H1 (cell line): ENCODE data around the gene ZC3H7B. TPM values are rescaled to one million over a fixed set of nuclear protein-coding genes. Genes with fewer than 3 reads are reported as not detected.

Experiments
- CTCF ChIA-PET: fragments of 300-600 bp; sonication (Branson Sonifier 250); formaldehyde crosslinking; loops from one replicate; lab custom pipeline; 2021; ENCODE audit not compliant: partially characterized antibody; lab: Charles Lee
- POLR2A ChIA-PET: fragments of 300-600 bp; sonication (Branson Sonifier 250); formaldehyde crosslinking; loops from one replicate; lab custom pipeline; 2021; ENCODE audit warnings: inconsistent platforms; ENCODE audit not compliant: partially characterized antibody; lab: Charles Lee
- DNase-seq, 2 experiments: peaks; one replicate each; pipeline versions ENCODE4 v3.0.0 to v3.0.0-alpha.2; 2010 to 2022; ENCODE audit warnings: low spot score in 2 of 2, low read depth in 1 of 2, mixed read lengths in 1 of 2
- FAIRE-seq: peaks from 2 replicates; lab custom pipeline; 2011; peaks lifted over from hg19 to GRCh38; lab: Jason Lieb, UNC
- H2AFZ ChIP-seq: 2 replicates; pipeline ENCODE4 v1.8.1; 2012; ENCODE audit warnings: low read length, inconsistent platforms
- H2AK5ac ChIP-seq: 2 replicates; pipeline ENCODE4 v1.6.1; 2013; ENCODE audit warnings: low read depth, low read length
- H2BK120ac ChIP-seq: replicated peaks from 2 replicates; pipeline ENCODE3; 2013; ENCODE audit warnings: low read depth, low read length, inconsistent platforms
- H2BK12ac ChIP-seq: 2 replicates; pipeline ENCODE4 v1.6.1; 2013; ENCODE audit warnings: low read depth, low read length
- H2BK15ac ChIP-seq: 2 replicates; pipeline ENCODE4 v1.6.1; 2013; ENCODE audit warnings: low read length
- H2BK20ac ChIP-seq: 2 replicates; pipeline ENCODE4 v1.6.1; 2013; ENCODE audit warnings: low read length
- H2BK5ac ChIP-seq: 2 replicates; pipeline ENCODE4 v1.6.1; 2013; ENCODE audit warnings: low read depth, low read length
- H3K14ac ChIP-seq: 2 replicates; pipeline ENCODE4 v1.6.1; 2013; ENCODE audit warnings: inconsistent platforms; ENCODE audit not compliant: insufficient read length
- H3K18ac ChIP-seq: 2 replicates; pipeline ENCODE4 v1.6.1; 2013; ENCODE audit warnings: low read length; ENCODE audit errors: extremely low read depth
- H3K23ac ChIP-seq: 2 replicates; pipeline ENCODE4 v1.6.1; 2013; ENCODE audit warnings: inconsistent platforms; ENCODE audit not compliant: insufficient read length
- H3K23me2 ChIP-seq: 2 replicates; pipeline ENCODE4 v1.6.1; 2013; ENCODE audit warnings: low read depth, low read length
- H3K27ac ChIP-seq: 2 replicates; pipeline ENCODE4 v1.6.1; 2011; ENCODE audit warnings: low read depth, low read length, inconsistent platforms
- H3K27me3 ChIP-seq, 4 experiments: replicated peaks in 1 of 4; 1 replicate in 1 of 4; 2 replicates in 3 of 4; pipeline versions ENCODE4 v1.6.1 to v1.8.1; 2011 to 2013; ENCODE audit warnings: low read length in 3 of 4, mild to moderate bottlenecking in 3 of 4, inconsistent platforms in 2 of 4, mixed read lengths in 2 of 4, moderate library complexity in 1 of 4; ENCODE audit not compliant: control insufficient read depth in 3 of 4, insufficient read depth in 3 of 4; ENCODE audit errors: extremely low read depth in 1 of 4
- H3K36me3 ChIP-seq, 4 experiments: 2 replicates each; pipeline versions ENCODE4 v1.6.1 to v1.8.1; 2011 to 2013; ENCODE audit warnings: mild to moderate bottlenecking in 4 of 4, low read length in 3 of 4, moderate library complexity in 2 of 4, control low read depth in 1 of 4, inconsistent platforms in 1 of 4; ENCODE audit not compliant: insufficient read depth in 4 of 4, control insufficient read depth in 2 of 4
- H3K4ac ChIP-seq: replicated peaks from 2 replicates; pipeline ENCODE3; 2013; ENCODE audit warnings: low read length, low read depth, mixed read lengths, inconsistent platforms; ENCODE audit not compliant: insufficient read length
- H3K4me1 ChIP-seq, 4 experiments: replicated peaks in 1 of 4; 1 replicate in 1 of 4; 2 replicates in 3 of 4; pipeline versions ENCODE4 v1.6.1 to v1.8.1; 2011 to 2013; ENCODE audit warnings: low read length in 3 of 4, inconsistent platforms in 2 of 4, mixed read lengths in 1 of 4; ENCODE audit not compliant: insufficient read depth in 4 of 4, control insufficient read depth in 3 of 4
- H3K4me2 ChIP-seq, 2 experiments: 2 replicates each; pipeline versions ENCODE4 v1.6.1 to v1.8.1; 2011 to 2013; ENCODE audit warnings: low read depth in 2 of 2, low read length in 2 of 2, control low read depth in 1 of 2, inconsistent platforms in 1 of 2, mild to moderate bottlenecking in 1 of 2; ENCODE audit not compliant: insufficient read depth in 1 of 2
- H3K4me3 ChIP-seq, 4 experiments: fragments of 200-600, 300-600 bp in 1 of 4; sonication (generic), shearing (Covaris generic), sonication (Bioruptor Twin) in 1 of 4; 2 replicates each; pipeline versions ENCODE4 v1.5.1 to v1.8.1; 2011 to 2016; ENCODE audit warnings: low read length in 4 of 4, low read depth in 3 of 4, control low read depth in 2 of 4, inconsistent platforms in 2 of 4, mild to moderate bottlenecking in 2 of 4, mixed read lengths in 1 of 4, moderate library complexity in 1 of 4; ENCODE audit not compliant: insufficient read depth in 2 of 4; ENCODE audit errors: extremely low read depth in 1 of 4
- H3K56ac ChIP-seq: replicated peaks from 2 replicates; pipeline ENCODE3; 2013; ENCODE audit warnings: low read depth, mild to moderate bottlenecking, mixed read lengths, low read length, inconsistent platforms; ENCODE audit not compliant: insufficient read length
- H3K79me1 ChIP-seq: 2 replicates; pipeline ENCODE4 v1.6.1; 2013; ENCODE audit warnings: low read depth, low read length, control low read depth
- H3K79me2 ChIP-seq, 2 experiments: 2 replicates each; pipeline versions ENCODE4 v1.6.1 to v1.8.1; 2012 to 2013; ENCODE audit warnings: low read length in 2 of 2, mild to moderate bottlenecking in 2 of 2, inconsistent platforms in 1 of 2; ENCODE audit not compliant: insufficient read depth in 2 of 2, control insufficient read depth in 1 of 2
- H3K9ac ChIP-seq, 4 experiments: replicated peaks in 1 of 4; 1 replicate in 1 of 4; 2 replicates in 3 of 4; pipeline versions ENCODE4 v1.6.1 to v1.8.1; 2011 to 2013; ENCODE audit warnings: low read depth in 3 of 4, low read length in 3 of 4, control low read depth in 2 of 4, mild to moderate bottlenecking in 2 of 4, moderate library complexity in 2 of 4, inconsistent platforms in 1 of 4; ENCODE audit errors: extremely low read depth in 1 of 4
- H3K9me3 ChIP-seq, 2 experiments: 2 replicates each; pipeline versions ENCODE4 v1.6.1 to v1.8.1; 2012 to 2013; ENCODE audit warnings: mild to moderate bottlenecking in 2 of 2, moderate library complexity in 2 of 2, control low read depth in 1 of 2, inconsistent platforms in 1 of 2, low read depth in 1 of 2, low read length in 1 of 2, mixed read lengths in 1 of 2; ENCODE audit not compliant: insufficient read depth in 2 of 2
- H4K20me1 ChIP-seq, 2 experiments: replicated peaks in 1 of 2; 2 replicates each; pipeline versions ENCODE3 to v1.8.1; 2011 to 2013; ENCODE audit warnings: inconsistent platforms in 2 of 2, low read length in 2 of 2, mild to moderate bottlenecking in 1 of 2; ENCODE audit not compliant: insufficient read depth in 2 of 2, control insufficient read depth in 1 of 2
- H4K5ac ChIP-seq: 2 replicates; pipeline ENCODE4 v1.6.1; 2013; ENCODE audit warnings: low read length, low read depth, mixed read lengths, inconsistent platforms; ENCODE audit not compliant: insufficient read length
- H4K8ac ChIP-seq: 2 replicates; pipeline ENCODE4 v1.8.0; 2013; ENCODE audit warnings: mild to moderate bottlenecking, moderate library complexity, low read length, inconsistent platforms; ENCODE audit not compliant: insufficient read depth; ENCODE audit errors: extremely low read depth
- H4K91ac ChIP-seq: replicated peaks from 2 replicates; pipeline ENCODE3; 2013; ENCODE audit warnings: low read length, mixed read lengths, inconsistent platforms; ENCODE audit not compliant: insufficient read length
- BACH1 ChIP-seq: IDR thresholded peaks from 2 replicates; pipeline ENCODE4 v1.6.1; 2012; ENCODE audit warnings: low read length, improper control_type of control experiment
- CHD2 ChIP-seq: IDR thresholded peaks from 2 replicates; pipeline ENCODE4 v1.6.1; 2012; ENCODE audit warnings: low read length, improper control_type of control experiment
- CTBP2 ChIP-seq: IDR thresholded peaks from 2 replicates; pipeline ENCODE4 v1.7.0; 2011; ENCODE audit warnings: borderline replicate concordance, mild to moderate bottlenecking, moderate library complexity, mixed read lengths, low read length; ENCODE audit not compliant: insufficient read depth, insufficient read length
- EP300 ChIP-seq, 2 experiments: IDR thresholded peaks; 1 replicate in 1 of 2; 2 replicates in 1 of 2; pipeline ENCODE4 v1.6.1; 2011 to 2012; ENCODE audit warnings: low read depth in 2 of 2, low read length in 2 of 2, mild to moderate bottlenecking in 2 of 2, borderline replicate concordance in 1 of 2, inconsistent platforms in 1 of 2, moderate library complexity in 1 of 2
- KDM4A ChIP-seq: IDR thresholded peaks from one replicate; pipeline ENCODE4 v1.7.1; 2012; ENCODE audit warnings: low read depth, mild to moderate bottlenecking, moderate library complexity, low read length, inconsistent platforms; ENCODE audit not compliant: severe bottlenecking
- POU5F1 ChIP-seq: IDR thresholded peaks from 2 replicates; pipeline ENCODE4 v1.6.1; 2011; ENCODE audit warnings: low read depth, mild to moderate bottlenecking, low read length, moderate library complexity
- RAD21 ChIP-seq, 2 experiments: IDR thresholded peaks in 1 of 2; conservative IDR thresholded peaks in 1 of 2; 2 replicates each; pipeline ENCODE4 v1.6.1; 2011; ENCODE audit warnings: low read depth in 2 of 2, low read length in 2 of 2, improper control_type of control experiment in 1 of 2, inconsistent platforms in 1 of 2, mild to moderate bottlenecking in 1 of 2, moderate library complexity in 1 of 2
- SRF ChIP-seq: IDR thresholded peaks from 2 replicates; pipeline ENCODE4 v1.6.1; 2011; ENCODE audit warnings: mild to moderate bottlenecking, low read depth, low read length, moderate library complexity
- TEAD4 ChIP-seq: IDR thresholded peaks from 2 replicates; pipeline ENCODE4 v1.6.1; 2012; ENCODE audit warnings: low read depth, low read length, inconsistent platforms, mixed read lengths
- WGBS, 2 experiments: shearing (Covaris generic) in 1 of 2; methylation state at CpG; one replicate each; pipeline versions ENCODE4 v1.1.6 to v1.1.7; 2013 to 2015; ENCODE audit warnings: low lambda C conversion rate in 2 of 2, mixed read lengths in 2 of 2, inconsistent platforms in 1 of 2, low coverage in 1 of 2, missing lambda C conversion rate in 1 of 2; ENCODE audit not compliant: insufficient replicate concordance in 2 of 2, insufficient coverage in 1 of 2, insufficient read length in 1 of 2; ENCODE audit errors: extremely low coverage in 1 of 2, missing lambda C conversion rate in 1 of 2; 5-methylcytosine and 5-hydroxymethylcytosine counted together
- polyA plus RNA-seq, 7 experiments: library from polyadenylated mRNA; depleted of rRNA in 3 of 7; stranded (reverse) in 5 of 7; unstranded in 2 of 7; fragments of >200 nt in 5 of 7; fragments of 200-250 nt in 2 of 7; gene quantifications; 1 replicate in 5 of 7; 2 replicates in 1 of 7; 4 replicates in 1 of 7; pipeline versions ENCODE4 v1.2.1 to v1.2.3, GENCODE V29; 2011 to 2013; ENCODE audit warnings: missing spikeins in 2 of 7, mixed read lengths in 2 of 7
- total RNA-seq: library from RNA; stranded (reverse); fragmentation: NEBNext Ultra II Directional; extraction: Animal tissue kit (Norgen Biotek cat#: 25700); gene quantifications from 2 replicates; pipeline ENCODE4 v1.2.1, GENCODE V29; 2021
- TF ChIP-seq, protein P1 (sequence below), 3 experiments: IDR thresholded peaks; 1 replicate in 2 of 3; 2 replicates in 1 of 3; pipeline versions ENCODE4 v1.5.1 to v1.6.1; 2011; ENCODE audit warnings: low read length in 3 of 3, mild to moderate bottlenecking in 3 of 3, inconsistent platforms in 2 of 3, low read depth in 1 of 3, moderate library complexity in 1 of 3; ENCODE audit not compliant: insufficient read depth in 1 of 3; ENCODE audit errors: control extremely low read depth in 1 of 3

Gene ZC3H7B
- total and polyA plus RNA-seq, 2 of the 8 experiments (the other 6 are each of a cell fraction or from before 2014, with no cell fraction given), result 35.5 to 78.6 TPM

- Histone ChIP-seq H3K36me3 (peaks cover 0 to 12% (median 1%) of the 10 kb centered on the region in 4 experiments; a peak in 5 of 8 replicates), H3K27ac (no peak overlapping the region), H3K23me2 (no peaks in the 10 kb centered on the region), H4K8ac (no peak overlapping the region), H3K4me3 (no peak overlapping the region), H2BK5ac (no peak overlapping the region), H3K9ac (no peak overlapping the region), H3K4me2 (no peak overlapping the region), H4K20me1 (no peaks in the 10 kb centered on the region), H3K56ac (no peak overlapping the region), H3K14ac (no peak overlapping the region), H3K9me3 (no peaks in the 10 kb centered on the region), H3K79me1 (no peaks in the 10 kb centered on the region), H2BK15ac (no peak overlapping the region), H2AFZ (no peak overlapping the region), H4K5ac (no peak overlapping the region), H3K23ac (no peak overlapping the region), H3K4ac (no peak overlapping the region), H2BK20ac (no peak overlapping the region), H2BK12ac (no peak overlapping the region; the same call in 1 of the 2 replicates), H2BK120ac (no peak overlapping the region), H3K27me3 (no peaks in the 10 kb centered on the region), H3K4me1 (peaks cover 0 to 3% (median 0%) of the 10 kb centered on the region in 4 experiments; a peak in 1 of 7 replicates), H3K18ac (no peak overlapping the region), H3K79me2 (no peaks in the 10 kb centered on the region), H4K91ac (no peak overlapping the region), H2AK5ac (no peak overlapping the region)
- CTCF ChIA-PET, result interaction anchor here (0.8 to 15.8 kb wide), 7 partner anchors 77 to 142 kb away, joined by 3 to 269 read pairs (median 4); no protein-coding TSS in a partner anchor
- DNase-seq, result no peak
- FAIRE-seq, result no peak
- POLR2A ChIA-PET, result interaction anchor here (0.6 to 9.8 kb wide), 11 partner anchors 11 to 95 kb away, joined by 3 to 106 read pairs (median 3); partner anchors contain the start of genes TEF and TOB2
- no peak for TF ChIP-seq BACH1
- no peak for TF ChIP-seq SRF
- peak; percentile 36; the same call in 1 of the 2 replicates for TF ChIP-seq TEAD4
- TF ChIP-seq CHD2, result no peak
- TF ChIP-seq, protein P1, sequence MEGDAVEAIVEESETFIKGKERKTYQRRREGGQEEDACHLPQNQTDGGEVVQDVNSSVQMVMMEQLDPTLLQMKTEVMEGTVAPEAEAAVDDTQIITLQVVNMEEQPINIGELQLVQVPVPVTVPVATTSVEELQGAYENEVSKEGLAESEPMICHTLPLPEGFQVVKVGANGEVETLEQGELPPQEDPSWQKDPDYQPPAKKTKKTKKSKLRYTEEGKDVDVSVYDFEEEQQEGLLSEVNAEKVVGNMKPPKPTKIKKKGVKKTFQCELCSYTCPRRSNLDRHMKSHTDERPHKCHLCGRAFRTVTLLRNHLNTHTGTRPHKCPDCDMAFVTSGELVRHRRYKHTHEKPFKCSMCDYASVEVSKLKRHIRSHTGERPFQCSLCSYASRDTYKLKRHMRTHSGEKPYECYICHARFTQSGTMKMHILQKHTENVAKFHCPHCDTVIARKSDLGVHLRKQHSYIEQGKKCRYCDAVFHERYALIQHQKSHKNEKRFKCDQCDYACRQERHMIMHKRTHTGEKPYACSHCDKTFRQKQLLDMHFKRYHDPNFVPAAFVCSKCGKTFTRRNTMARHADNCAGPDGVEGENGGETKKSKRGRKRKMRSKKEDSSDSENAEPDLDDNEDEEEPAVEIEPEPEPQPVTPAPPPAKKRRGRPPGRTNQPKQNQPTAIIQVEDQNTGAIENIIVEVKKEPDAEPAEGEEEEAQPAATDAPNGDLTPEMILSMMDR (IDR thresholded peaks at IDR 0.05; ENCODE audit: control extremely low read depth in 1 of 3, insufficient read depth in 1 of 3, low read depth in 1 of 3, low read length in 3 of 3), result no peak
- no peak for TF ChIP-seq CTBP2
- TF ChIP-seq RAD21 (IDR thresholded peaks at IDR 0.05 in 1 of 2, conservative IDR thresholded peaks at IDR 0.05 in 1 of 2; ENCODE audit: low read depth in 2 of 2, low read length in 2 of 2), result 0 out of 4 replicates have a peak, but pooled peaks of 1 of the 2 experiments have one; percentile 9
- no peak for TF ChIP-seq POU5F1
- no peak for TF ChIP-seq EP300 (IDR thresholded peaks at IDR 0.05; ENCODE audit: borderline replicate concordance in 1 of 2, low read depth in 2 of 2, low read length in 2 of 2)
- TF ChIP-seq KDM4A, result no peak
- WGBS, 2 experiments, result 88% methylated on average over 8 of the region's 8 CpGs; no CpG with 5 or more reads in 1 of the 2 experiments
These were observed 97.6 kb downstream of the ZC3H7B start for GRCh38 chr22:41398921-41399320.
